Activated CD4-positive, alpha-beta T cell treated with anti-CD3 and anti-CD28 coated beads, Interleukin-2, amount 50 U/mL, for 1 hour (primary cell): ENCODE data around the gene ACTN2.

ENCODE experiments used
- DNase-seq: peaks from one replicate; pipeline ENCODE4 v3.0.0-alpha.2; 2020

The ACTN2 gene

GRCh38 chr1:236744533-236744932, 58.2 kb downstream of the ACTN2 start:
- DNase-seq = no peak

- DNase-seq = no peak
Measured at GRCh38 chr1:236746785-236747184, 60.5 kb downstream of the ACTN2 start.

- no peak for DNase-seq
Measured at GRCh38 chr1:236747311-236747985, 61.1 kb downstream of the ACTN2 start.

- no peak for DNase-seq
Measured at GRCh38 chr1:236748268-236748870, 62.1 kb downstream of the ACTN2 start.

GRCh38 chr1:236750928-236751327, 64.6 kb downstream of the ACTN2 start:
- DNase-seq = no peak

GRCh38 chr1:236751385-236751784, 65.1 kb downstream of the ACTN2 start:
- no peak for DNase-seq

- no peak for DNase-seq
Measured at GRCh38 chr1:236751935-236752334, 65.6 kb downstream of the ACTN2 start.

- DNase-seq = no peak
Measured at GRCh38 chr1:236753516-236753915, 67.2 kb downstream of the ACTN2 start.

- no peak for DNase-seq
Measured at GRCh38 chr1:236753964-236754363, 67.7 kb downstream of the ACTN2 start.

- no peak for DNase-seq
Measured at GRCh38 chr1:236754525-236755210, 68.4 kb downstream of the ACTN2 start.

- DNase-seq = no peak
Measured at GRCh38 chr1:236757640-236758039, 71.3 kb downstream of the ACTN2 start.

GRCh38 chr1:236759252-236759859, 73.1 kb downstream of the ACTN2 start:
- DNase-seq = no peak

GRCh38 chr1:236760480-236760879, 74.2 kb downstream of the ACTN2 start:
- DNase-seq = no peak

- no peak for DNase-seq
Measured at GRCh38 chr1:236760986-236761385, 74.7 kb downstream of the ACTN2 start.

GRCh38 chr1:236761397-236762132, 75.3 kb downstream of the ACTN2 start:
- DNase-seq = no peak

- DNase-seq = no peak
Measured at GRCh38 chr1:236762410-236762809, 76.1 kb downstream of the ACTN2 start.

GRCh38 chr1:236765831-236766230, 79.5 kb downstream of the ACTN2 start:
- no peak for DNase-seq

GRCh38 chr1:236766506-236766905, 80.2 kb downstream of the ACTN2 start:
- no peak for DNase-seq

GRCh38 chr1:236767276-236767675, 81.0 kb downstream of the ACTN2 start:
- DNase-seq = no peak

GRCh38 chr1:236768601-236769000, 82.3 kb downstream of the ACTN2 start:
- DNase-seq = no peak

GRCh38 chr1:236773919-236774318, 87.6 kb downstream of the ACTN2 start:
- DNase-seq = no peak

- no peak for DNase-seq
Measured at GRCh38 chr1:236774926-236775325, 88.6 kb downstream of the ACTN2 start.

- no peak for DNase-seq
Measured at GRCh38 chr1:236779312-236779711, 93.0 kb downstream of the ACTN2 start.
